Glutamatergic neuron (in vitro differentiated cells): Measurements from ENCODE around the gene CD83. TPM values are rescaled to one million over a fixed set of nuclear protein-coding genes. Genes with fewer than 3 reads are reported as not detected.

Experiments
- DNase-seq: peaks from one replicate; pipeline ENCODE4 v3.0.0; 2022
- H3K27ac Mint-ChIP-seq: one replicate; pipeline ENCODE4 v1.8.0; 2020; ENCODE audit warnings: mild to moderate bottlenecking, mixed read lengths, inconsistent platforms; ENCODE audit not compliant: unreplicated experiment
- H3K27me3 Mint-ChIP-seq: one replicate; pipeline ENCODE4 v1.8.0; 2020; ENCODE audit warnings: mild to moderate bottlenecking, moderate library complexity, mixed read lengths, inconsistent platforms; ENCODE audit not compliant: unreplicated experiment
- H3K36me3 Mint-ChIP-seq: one replicate; pipeline ENCODE4 v1.8.0; 2020; ENCODE audit warnings: mild to moderate bottlenecking, mixed read lengths, inconsistent platforms; ENCODE audit not compliant: unreplicated experiment
- H3K4me1 Mint-ChIP-seq: one replicate; pipeline ENCODE4 v1.8.0; 2020; ENCODE audit warnings: mild to moderate bottlenecking, low read depth, mixed read lengths, inconsistent platforms; ENCODE audit not compliant: unreplicated experiment
- H3K4me3 Mint-ChIP-seq: one replicate; pipeline ENCODE4 v1.8.0; 2020; ENCODE audit warnings: mild to moderate bottlenecking, mixed read lengths, inconsistent platforms; ENCODE audit not compliant: unreplicated experiment
- H3K9me3 Mint-ChIP-seq: one replicate; pipeline ENCODE4 v1.8.0; 2020; ENCODE audit warnings: mild to moderate bottlenecking, moderate library complexity, mixed read lengths, inconsistent platforms; ENCODE audit not compliant: unreplicated experiment
- total RNA-seq: library from RNA; stranded (reverse); fragmentation: NEBNext Ultra II Directional; extraction: Animal tissue kit (Norgen Biotek cat#: 25700); gene quantifications from one replicate; pipeline ENCODE4 v1.2.1, GENCODE V29; 2021; ENCODE audit not compliant: unreplicated experiment
- TF ChIP-seq, protein P1 (sequence below): fragments of 200-600 bp; sonication (generic); IDR thresholded peaks from one replicate; pipeline ENCODE4 v1.5.0; 2021; ENCODE audit not compliant: partially characterized antibody, unreplicated experiment

The CD83 gene
- total RNA-seq, 1 donor from 2014 or later, result 0.34 TPM

DNA sequence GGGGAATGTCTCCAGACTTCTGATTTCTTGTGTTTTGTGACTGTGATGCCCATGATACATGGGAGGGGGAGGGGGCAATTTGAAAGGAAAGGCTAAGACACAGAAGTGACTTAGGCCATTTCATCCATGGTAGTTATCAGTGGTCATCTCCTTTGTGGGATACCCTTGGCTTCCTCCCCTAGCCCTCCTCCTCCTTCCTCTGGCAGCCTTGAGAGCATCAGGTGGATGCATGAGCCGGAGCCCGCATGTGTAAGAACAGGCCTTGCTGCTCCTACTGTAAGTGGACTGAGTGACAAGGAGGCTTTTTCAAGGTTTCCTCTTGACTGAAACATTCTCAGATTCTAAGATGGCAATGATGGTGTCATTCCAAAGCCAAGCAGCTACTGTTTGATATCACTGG is 874 bp downstream of the CD83 start:
- Mint-ChIP-seq H3K4me3 (peak overlapping the region; percentile 84), H3K9me3 (no peaks in the 10 kb centered on the region), H3K4me1 (no peaks in the 10 kb centered on the region), H3K27ac (no peak overlapping the region), H3K36me3 (no peaks in the 10 kb centered on the region), H3K27me3 (peaks cover 8% of the 10 kb centered on the region)
- TF ChIP-seq, protein P1, sequence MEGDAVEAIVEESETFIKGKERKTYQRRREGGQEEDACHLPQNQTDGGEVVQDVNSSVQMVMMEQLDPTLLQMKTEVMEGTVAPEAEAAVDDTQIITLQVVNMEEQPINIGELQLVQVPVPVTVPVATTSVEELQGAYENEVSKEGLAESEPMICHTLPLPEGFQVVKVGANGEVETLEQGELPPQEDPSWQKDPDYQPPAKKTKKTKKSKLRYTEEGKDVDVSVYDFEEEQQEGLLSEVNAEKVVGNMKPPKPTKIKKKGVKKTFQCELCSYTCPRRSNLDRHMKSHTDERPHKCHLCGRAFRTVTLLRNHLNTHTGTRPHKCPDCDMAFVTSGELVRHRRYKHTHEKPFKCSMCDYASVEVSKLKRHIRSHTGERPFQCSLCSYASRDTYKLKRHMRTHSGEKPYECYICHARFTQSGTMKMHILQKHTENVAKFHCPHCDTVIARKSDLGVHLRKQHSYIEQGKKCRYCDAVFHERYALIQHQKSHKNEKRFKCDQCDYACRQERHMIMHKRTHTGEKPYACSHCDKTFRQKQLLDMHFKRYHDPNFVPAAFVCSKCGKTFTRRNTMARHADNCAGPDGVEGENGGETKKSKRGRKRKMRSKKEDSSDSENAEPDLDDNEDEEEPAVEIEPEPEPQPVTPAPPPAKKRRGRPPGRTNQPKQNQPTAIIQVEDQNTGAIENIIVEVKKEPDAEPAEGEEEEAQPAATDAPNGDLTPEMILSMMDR, result no peak
- DNase-seq, result no peak

DNA sequence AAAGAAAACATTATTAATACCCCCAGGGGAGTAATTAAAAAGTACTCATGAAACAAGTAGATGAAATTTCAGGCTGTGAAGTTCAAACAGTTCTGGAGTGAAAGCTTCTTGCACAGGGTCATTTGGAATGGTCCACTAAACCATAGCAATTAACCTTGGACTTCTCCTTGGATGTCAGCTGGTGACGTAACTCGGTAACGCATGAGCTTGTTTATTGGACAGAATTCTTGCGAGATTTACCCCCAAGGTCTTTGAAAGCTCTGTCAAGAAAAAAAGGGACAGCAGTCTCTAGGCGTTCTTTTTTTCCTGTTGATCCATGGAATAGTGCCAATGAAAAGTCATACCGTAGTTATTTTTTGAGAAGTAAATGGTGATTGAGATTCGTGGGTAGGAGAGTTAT is 2.2 kb downstream of the CD83 start:
- no peak for DNase-seq
- H3K27ac Mint-ChIP-seq, result no peak overlapping the region
- no peaks in the 10 kb centered on the region for H3K4me1 Mint-ChIP-seq
- peaks cover 2% of the 10 kb centered on the region for H3K9me3 Mint-ChIP-seq
- TF ChIP-seq, protein P1, result no peak
- peaks cover 8% of the 10 kb centered on the region for H3K27me3 Mint-ChIP-seq
- H3K36me3 Mint-ChIP-seq, result no peaks in the 10 kb centered on the region
- H3K4me3 Mint-ChIP-seq, result no peak overlapping the region

DNA sequence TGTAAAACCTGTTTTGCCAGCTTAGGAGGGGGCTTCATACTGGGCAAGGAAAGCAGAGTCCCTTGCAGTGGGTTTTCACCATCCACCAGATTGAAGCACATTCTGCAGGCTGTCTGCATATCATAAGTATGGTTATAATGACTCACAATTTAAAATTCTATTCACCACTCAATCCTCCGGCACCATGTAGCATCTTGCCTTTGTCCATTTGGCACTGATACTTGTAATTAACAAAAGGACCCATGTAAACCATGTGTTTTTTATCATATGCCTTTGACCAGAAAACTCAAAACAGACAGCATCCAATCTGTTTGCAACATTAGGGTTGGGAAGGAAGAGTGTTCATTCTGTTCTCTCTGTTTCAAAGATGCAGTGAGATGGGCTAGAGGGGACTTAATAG is 3.0 kb downstream of the CD83 start:
- no peaks in the 10 kb centered on the region for H3K36me3 Mint-ChIP-seq
- no peak overlapping the region for H3K4me3 Mint-ChIP-seq

DNA sequence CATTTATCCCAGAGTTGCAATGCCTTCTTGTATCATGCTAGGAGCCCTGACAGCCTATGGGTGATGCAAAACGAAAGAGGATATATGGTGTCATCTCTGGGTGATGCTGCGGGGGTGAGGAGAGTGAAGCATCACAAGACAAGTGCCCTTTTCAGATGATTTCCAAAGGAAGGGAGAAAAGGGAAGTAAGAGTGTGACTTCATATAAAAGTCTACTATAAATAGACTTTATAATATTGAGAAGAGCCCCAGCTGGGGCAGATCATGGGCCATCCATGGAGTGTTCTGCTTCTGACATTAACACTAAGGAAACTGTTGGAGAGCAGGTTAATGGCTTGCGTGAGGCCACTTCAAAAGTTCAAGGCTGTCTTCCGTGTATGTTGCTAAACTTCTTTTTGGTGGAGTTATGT is 4.4 kb downstream of the CD83 start:
- Mint-ChIP-seq H3K27me3 (peaks cover 7% of the 10 kb centered on the region), H3K4me1 (no peaks in the 10 kb centered on the region), H3K9me3 (peaks cover 2% of the 10 kb centered on the region), H3K4me3 (no peak overlapping the region), H3K36me3 (no peaks in the 10 kb centered on the region), H3K27ac (no peak overlapping the region)
- TF ChIP-seq, protein P1, result no peak
- no peak for DNase-seq

More for the DNA sequence above, 3.0 kb downstream of the CD83 start:
- H3K27me3 Mint-ChIP-seq, result peaks cover 8% of the 10 kb centered on the region
- DNase-seq, result no peak
- TF ChIP-seq, protein P1, result no peak
- H3K27ac Mint-ChIP-seq, result no peak overlapping the region
- no peaks in the 10 kb centered on the region for H3K4me1 Mint-ChIP-seq
- H3K9me3 Mint-ChIP-seq, result peaks cover 2% of the 10 kb centered on the region

DNA sequence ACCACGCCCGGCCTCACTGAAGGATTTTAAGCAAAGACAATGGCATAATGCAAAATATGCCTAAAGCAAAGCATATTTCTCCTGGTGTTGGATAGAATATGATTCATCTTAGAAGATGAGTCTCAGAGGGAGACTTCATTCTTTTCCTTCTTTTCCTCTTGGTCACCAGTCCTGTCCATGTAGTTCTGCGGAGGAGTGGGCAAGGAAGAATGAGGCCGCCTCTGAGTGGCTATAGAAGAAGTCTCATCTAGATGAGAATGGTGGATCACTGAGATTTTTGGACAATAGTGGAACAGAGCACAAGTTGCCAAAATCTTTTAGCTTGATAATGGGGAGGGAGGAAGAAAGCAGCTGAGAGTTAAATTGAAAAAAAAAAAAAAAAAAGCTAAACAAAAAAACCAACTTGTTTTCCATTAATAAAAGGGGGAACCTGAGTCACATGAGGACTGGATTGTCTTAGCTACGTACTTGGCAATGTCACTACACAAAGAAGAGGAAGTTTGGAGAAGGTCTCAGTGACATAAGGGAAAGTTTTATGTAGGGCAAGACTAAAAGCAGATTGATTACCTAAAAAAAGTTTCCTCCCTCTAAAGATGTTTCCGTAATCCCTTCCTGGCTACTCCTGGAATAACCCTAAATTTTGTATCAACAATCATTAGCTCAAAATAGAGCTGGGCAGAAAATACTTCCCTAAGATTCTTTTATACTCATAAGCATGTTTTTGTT is 6.0 kb downstream of the CD83 start:
- H3K27me3 Mint-ChIP-seq, result no peaks in the 10 kb centered on the region
- H3K27ac Mint-ChIP-seq, result no peak overlapping the region
- H3K9me3 Mint-ChIP-seq, result peaks cover 2% of the 10 kb centered on the region
- no peak for DNase-seq
- no peak overlapping the region for H3K4me3 Mint-ChIP-seq
- TF ChIP-seq, protein P1, result no peak
- H3K36me3 Mint-ChIP-seq, result no peaks in the 10 kb centered on the region
- H3K4me1 Mint-ChIP-seq, result peaks cover 3% of the 10 kb centered on the region
